ENCODE data around the gene FTL.

DNA sequence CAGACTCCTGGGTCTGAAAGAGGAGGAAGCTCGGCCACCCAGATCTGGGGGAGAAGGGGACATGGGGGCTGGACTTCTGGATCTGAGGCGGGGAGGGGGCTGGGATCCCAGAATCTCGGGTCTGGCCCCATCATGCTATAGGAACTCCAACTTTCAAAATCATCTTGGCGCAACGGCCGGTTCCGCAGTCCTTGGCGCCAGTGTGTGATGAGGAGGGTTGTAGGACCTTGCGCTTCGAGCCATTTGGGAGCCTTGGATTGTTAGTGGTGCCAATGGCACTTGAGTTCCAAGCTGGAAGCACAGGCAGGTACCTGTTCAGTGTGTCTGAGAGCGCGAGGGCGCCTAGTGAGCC, 28.9 kb downstream of the FTL start:
- TF ChIP-seq, protein P1, sequence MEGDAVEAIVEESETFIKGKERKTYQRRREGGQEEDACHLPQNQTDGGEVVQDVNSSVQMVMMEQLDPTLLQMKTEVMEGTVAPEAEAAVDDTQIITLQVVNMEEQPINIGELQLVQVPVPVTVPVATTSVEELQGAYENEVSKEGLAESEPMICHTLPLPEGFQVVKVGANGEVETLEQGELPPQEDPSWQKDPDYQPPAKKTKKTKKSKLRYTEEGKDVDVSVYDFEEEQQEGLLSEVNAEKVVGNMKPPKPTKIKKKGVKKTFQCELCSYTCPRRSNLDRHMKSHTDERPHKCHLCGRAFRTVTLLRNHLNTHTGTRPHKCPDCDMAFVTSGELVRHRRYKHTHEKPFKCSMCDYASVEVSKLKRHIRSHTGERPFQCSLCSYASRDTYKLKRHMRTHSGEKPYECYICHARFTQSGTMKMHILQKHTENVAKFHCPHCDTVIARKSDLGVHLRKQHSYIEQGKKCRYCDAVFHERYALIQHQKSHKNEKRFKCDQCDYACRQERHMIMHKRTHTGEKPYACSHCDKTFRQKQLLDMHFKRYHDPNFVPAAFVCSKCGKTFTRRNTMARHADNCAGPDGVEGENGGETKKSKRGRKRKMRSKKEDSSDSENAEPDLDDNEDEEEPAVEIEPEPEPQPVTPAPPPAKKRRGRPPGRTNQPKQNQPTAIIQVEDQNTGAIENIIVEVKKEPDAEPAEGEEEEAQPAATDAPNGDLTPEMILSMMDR (IDR thresholded peaks at IDR 0.05; ENCODE audit: low read depth, low read length, poor library complexity, severe bottlenecking), result no peak
- no peak for TF ChIP-seq EZH2phosphoT487 (IDR thresholded peaks at IDR 0.05; ENCODE audit: borderline replicate concordance, low read length)
